ENCODE measurements around the gene TRIM8.

DNA sequence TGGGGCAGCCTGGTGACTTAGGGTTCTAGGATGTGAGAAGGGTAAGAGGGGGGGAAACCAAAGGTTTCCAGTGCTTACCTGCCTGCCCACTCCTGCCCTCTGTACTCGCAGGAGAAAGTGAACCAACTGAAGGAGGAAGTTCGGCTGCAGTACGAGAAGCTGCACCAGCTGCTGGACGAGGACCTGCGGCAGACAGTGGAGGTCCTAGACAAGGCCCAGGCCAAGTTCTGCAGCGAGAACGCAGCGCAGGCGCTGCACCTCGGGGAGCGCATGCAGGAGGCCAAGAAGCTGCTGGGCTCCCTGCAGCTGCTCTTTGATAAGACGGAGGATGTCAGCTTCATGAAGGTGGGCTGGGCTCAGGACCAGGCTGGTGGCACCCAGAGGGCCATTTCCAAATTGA, 10.7 kb downstream of the TRIM8 start:
- TF ChIP-seq MAX (IDR thresholded peaks at IDR 0.05) (no peak), FOXM1 (IDR thresholded peaks at IDR 0.05; ENCODE audit: borderline replicate concordance, low read depth) (no peak), TAF1 (IDR thresholded peaks at IDR 0.05; ENCODE audit: low read depth) (no peak), REST (IDR thresholded peaks at IDR 0.05; ENCODE audit: low read depth) (no peak), TCF12 (IDR thresholded peaks at IDR 0.05; ENCODE audit: low read depth) (no peak), CEBPB (IDR thresholded peaks at IDR 0.05) (no peak), EGR1 (IDR thresholded peaks at IDR 0.05) (no peak), NFIC (IDR thresholded peaks at IDR 0.05) (no peak)
